ENCODE measurements around the gene KREMEN1. TPM values are rescaled to one million over a fixed set of nuclear protein-coding genes. Genes with fewer than 3 reads are reported as not detected.

Gene KREMEN1
- total and polyA plus RNA-seq, 9 of the 15 experiments (the other 6 are each of a cell fraction or from before 2014, with no cell fraction given) = 0.69 to 11.5 (median 4.3) TPM

DNA sequence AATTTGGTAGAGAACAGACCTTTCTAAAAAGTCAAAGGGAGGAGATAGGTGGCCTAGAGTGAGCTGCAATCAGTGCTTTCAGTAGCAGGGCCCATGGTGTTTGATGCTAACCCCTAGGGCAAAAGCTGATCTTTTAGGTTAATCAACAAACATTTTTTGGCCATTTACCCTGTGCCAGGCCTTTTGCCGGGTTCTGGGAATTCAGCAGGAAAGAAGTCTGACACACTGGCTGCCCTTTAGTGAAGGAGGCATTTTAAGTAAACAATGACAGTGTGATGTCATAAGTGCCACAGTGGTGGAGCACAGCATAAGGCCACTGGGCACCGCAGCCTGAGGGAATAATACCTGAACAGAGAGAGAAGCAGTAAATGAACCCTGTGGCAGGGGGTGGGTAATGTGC, 40.3 kb upstream of the KREMEN1 start:
- no peak overlapping the region for H2AFZ ChIP-seq (ENCODE audit: low read depth, low read length)
- no peaks in the 10 kb centered on the region for H3K36me3 ChIP-seq (ENCODE audit: control insufficient read depth, insufficient read depth, low read length)
- no peaks in the 10 kb centered on the region for H3K27me3 ChIP-seq (ENCODE audit: control insufficient read depth in 2 of 2, insufficient read depth in 2 of 2, low read length in 2 of 2)
- ATAC-seq (no peak), FAIRE-seq (no peak), DNase-seq (ENCODE audit: extremely low read depth in 1 of 4, low spot score in 3 of 4) (no peak)
- no peak overlapping the region for H3K4me3 ChIP-seq
- H3K27ac ChIP-seq (ENCODE audit: extremely low read depth, low read depth, low read length) = no peak overlapping the region
- no peak for TF ChIP-seq FOXA3 (CRISPR knock-in tag; conservative IDR thresholded peaks at IDR 0.05 in 1 of 2, IDR thresholded peaks at IDR 0.05 in 1 of 2)
- CTCF ChIA-PET (ENCODE audit: low intra/inter-chr PET ratio) = no interaction called here
- H3K4me1 ChIP-seq (replicated peaks in 1 of 2; ENCODE audit: control insufficient read depth in 2 of 2, insufficient read depth in 2 of 2, low read length in 2 of 2) = peaks cover 25 to 37% of the 10 kb centered on the region in 2 experiments
- intact Hi-C loops (cut with micrococcal nuclease) (no loop called here), in situ Hi-C loops (cut with MboI) (no loop called here)
- H3K4me2 ChIP-seq (ENCODE audit: insufficient read depth, low read length) = no peak overlapping the region
- no peaks in the 10 kb centered on the region for H4K20me1 ChIP-seq (replicated peaks; ENCODE audit: control insufficient read depth, insufficient read depth, low read length)
- H3K9me1 ChIP-seq (ENCODE audit: control insufficient read depth, insufficient read depth, low read length) = no peaks in the 10 kb centered on the region
- no peaks in the 10 kb centered on the region for H3K9me3 ChIP-seq (replicated peaks; ENCODE audit: control insufficient read depth, insufficient read depth, low read depth, low read length)
- 92% methylated on average over 2 of the region's 2 CpGs for WGBS (ENCODE audit: insufficient coverage, low coverage, missing lambda C conversion rate)
- POLR2A ChIA-PET = no interaction called here
- H3K79me2 ChIP-seq (ENCODE audit: control insufficient read depth, insufficient read depth, low read length) = no peaks in the 10 kb centered on the region; the same call in 1 of the 3 replicates
- no TSS peak for BruUV-seq (replicated peaks)
- no peak overlapping the region for H3K9ac ChIP-seq (ENCODE audit: insufficient read depth in 1 of 2, low read depth in 2 of 2, low read length in 2 of 2)

DNA sequence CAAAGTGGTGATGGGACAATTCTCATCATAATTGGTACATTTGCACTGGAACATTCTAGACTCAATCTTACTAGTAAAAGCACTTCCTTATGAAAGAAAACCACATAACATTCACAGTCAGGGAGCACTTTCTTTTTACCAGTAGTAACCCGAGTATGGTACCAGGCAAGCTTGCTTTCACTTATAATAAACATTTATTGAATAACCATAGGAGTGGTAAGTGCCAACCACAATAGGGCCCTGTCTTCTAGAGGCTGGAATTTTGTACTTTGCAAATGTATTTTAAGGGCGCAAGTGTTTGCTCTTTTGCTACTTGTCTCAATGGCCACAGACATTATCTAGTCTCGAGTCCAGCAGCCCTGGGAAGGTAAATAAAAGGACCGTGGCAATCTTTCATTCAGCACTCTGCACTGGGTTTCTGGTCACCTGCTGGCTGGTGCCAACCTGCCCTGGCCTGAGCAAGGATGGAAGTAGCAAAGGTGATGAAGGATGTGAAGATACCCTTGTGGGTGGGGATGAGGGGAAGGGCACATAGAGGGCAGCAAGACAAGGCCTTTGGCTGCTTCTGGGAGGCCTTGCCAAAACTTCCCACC, 35.4 kb upstream of the KREMEN1 start:
- no peak overlapping the region for H3K4me2 ChIP-seq (ENCODE audit: insufficient read depth, low read length)
- no peak for ATAC-seq
- no peaks in the 10 kb centered on the region for H3K27me3 ChIP-seq (ENCODE audit: control insufficient read depth in 2 of 2, insufficient read depth in 2 of 2, low read length in 2 of 2)
- no peak overlapping the region for H3K27ac ChIP-seq (ENCODE audit: extremely low read depth, low read depth, low read length)
- intact Hi-C loops (cut with micrococcal nuclease) (no loop called here), in situ Hi-C loops (cut with MboI) (loop anchor here (5.0 kb wide), 2 partner anchors 180 to 435 kb away; no protein-coding TSS in a partner anchor)
- TF ChIP-seq CAMTA2 (CRISPR knock-in tag; conservative IDR thresholded peaks at IDR 0.05) = no peak
- TF ChIP-seq RAD51 (IDR thresholded peaks at IDR 0.05; ENCODE audit: borderline replicate concordance, low read depth) = no peak
- TF ChIP-seq, protein P1, sequence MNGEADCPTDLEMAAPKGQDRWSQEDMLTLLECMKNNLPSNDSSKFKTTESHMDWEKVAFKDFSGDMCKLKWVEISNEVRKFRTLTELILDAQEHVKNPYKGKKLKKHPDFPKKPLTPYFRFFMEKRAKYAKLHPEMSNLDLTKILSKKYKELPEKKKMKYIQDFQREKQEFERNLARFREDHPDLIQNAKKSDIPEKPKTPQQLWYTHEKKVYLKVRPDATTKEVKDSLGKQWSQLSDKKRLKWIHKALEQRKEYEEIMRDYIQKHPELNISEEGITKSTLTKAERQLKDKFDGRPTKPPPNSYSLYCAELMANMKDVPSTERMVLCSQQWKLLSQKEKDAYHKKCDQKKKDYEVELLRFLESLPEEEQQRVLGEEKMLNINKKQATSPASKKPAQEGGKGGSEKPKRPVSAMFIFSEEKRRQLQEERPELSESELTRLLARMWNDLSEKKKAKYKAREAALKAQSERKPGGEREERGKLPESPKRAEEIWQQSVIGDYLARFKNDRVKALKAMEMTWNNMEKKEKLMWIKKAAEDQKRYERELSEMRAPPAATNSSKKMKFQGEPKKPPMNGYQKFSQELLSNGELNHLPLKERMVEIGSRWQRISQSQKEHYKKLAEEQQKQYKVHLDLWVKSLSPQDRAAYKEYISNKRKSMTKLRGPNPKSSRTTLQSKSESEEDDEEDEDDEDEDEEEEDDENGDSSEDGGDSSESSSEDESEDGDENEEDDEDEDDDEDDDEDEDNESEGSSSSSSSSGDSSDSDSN (IDR thresholded peaks at IDR 0.05; ENCODE audit: borderline replicate concordance in 1 of 2, low read depth in 2 of 2, low read length in 2 of 2) = no peak
- no peak for TF ChIP-seq SIN3A (IDR thresholded peaks at IDR 0.05; ENCODE audit: borderline replicate concordance in 2 of 2, control insufficient read depth in 1 of 2, low read depth in 2 of 2, low read length in 2 of 2)
- TF ChIP-seq ZFP30 (CRISPR knock-in tag; IDR thresholded peaks at IDR 0.05; ENCODE audit: borderline replicate concordance) = no peak
- no peak for TF ChIP-seq COPS2 (conservative IDR thresholded peaks at IDR 0.05)
- no peak for TF ChIP-seq TAF15 (IDR thresholded peaks at IDR 0.05; ENCODE audit: low read depth, low read length)
- TF ChIP-seq MEIS2 (IDR thresholded peaks at IDR 0.05; ENCODE audit: partially characterized antibody) = no peak
- CTCF ChIA-PET (ENCODE audit: low intra/inter-chr PET ratio) = no interaction called here
- H3K79me2 ChIP-seq (ENCODE audit: control insufficient read depth, insufficient read depth, low read length) = no peaks in the 10 kb centered on the region; the same call in 2 of the 3 replicates
- no peak for DNase-seq (ENCODE audit: extremely low read depth in 1 of 4, low spot score in 3 of 4)
- POLR2A ChIA-PET = no interaction called here
- FAIRE-seq = no peak
- 0 out of 3 replicates have a peak, but pooled peaks cover 2% of the 10 kb centered on the region for H3K36me3 ChIP-seq (ENCODE audit: control insufficient read depth, insufficient read depth, low read length)
- H2AFZ ChIP-seq (ENCODE audit: low read depth, low read length) = no peak overlapping the region
- WGBS (ENCODE audit: insufficient coverage, low coverage, missing lambda C conversion rate) = 58% methylated on average over 3 of the region's 4 CpGs
- no peaks in the 10 kb centered on the region for H4K20me1 ChIP-seq (replicated peaks; ENCODE audit: control insufficient read depth, insufficient read depth, low read length)
- no peak overlapping the region for H3K4me3 ChIP-seq
- H3K4me1 ChIP-seq (replicated peaks in 1 of 2; ENCODE audit: control insufficient read depth in 2 of 2, insufficient read depth in 2 of 2, low read length in 2 of 2) = peaks cover 0 to under 1% of the 10 kb centered on the region in 2 experiments; a peak in 1 of 5 replicates
- no peaks in the 10 kb centered on the region for H3K9me1 ChIP-seq (ENCODE audit: control insufficient read depth, insufficient read depth, low read length)
- BruUV-seq (replicated peaks) = no TSS peak
- no peaks in the 10 kb centered on the region for H3K9me3 ChIP-seq (replicated peaks; ENCODE audit: control insufficient read depth, insufficient read depth, low read depth, low read length)
- H3K9ac ChIP-seq (ENCODE audit: insufficient read depth in 1 of 2, low read depth in 2 of 2, low read length in 2 of 2) = no peak overlapping the region
